NCI-H2081 treated with DMSO at 0.1 percent for 48 hours (cell line): ENCODE measurements around the gene RNF19B.

Source experiments
- DNase-seq: peaks from one replicate; lab custom pipeline; 2025; lab: John Stamatoyannopoulos, UW

The RNF19B gene

GRCh38 chr1:32888134-32888533 lies 76.5 kb downstream of the RNF19B start:
- no peak for DNase-seq

- no peak for DNase-seq
Measured at GRCh38 chr1:32887623-32888022, 77.0 kb downstream of the RNF19B start.

- no peak for DNase-seq
Measured at GRCh38 chr1:32886828-32887414, 77.7 kb downstream of the RNF19B start.
